RWPE2 (cell line): ENCODE data around the gene BMP7.

Experiments
- ATAC-seq: fragments of 200-7000 bp; cut with Tn5 transposase; 3 replicates; pipeline ENCODE4 v1.9.1; 2021; ENCODE audit warnings: low read depth
- DNase-seq: peaks from one replicate; pipeline ENCODE4 v3.0.0-alpha.2; 2020; ENCODE audit warnings: low spot score
- H3K27ac ChIP-seq: fragments of 450-650 bp; 2 replicates; pipeline ENCODE4 v1.5.1; 2017; ENCODE audit warnings: mild to moderate bottlenecking; ENCODE audit not compliant: poor library complexity, severe bottlenecking
- H3K27me3 ChIP-seq: fragments of 250-450 bp; sonication (Bioruptor Pico); 2 replicates; pipeline ENCODE4 v1.5.1; 2021; ENCODE audit warnings: mild to moderate bottlenecking, moderate library complexity; ENCODE audit not compliant: insufficient read depth, poor library complexity, severe bottlenecking
- H3K36me3 ChIP-seq: fragments of 250-450 bp; sonication (Bioruptor Pico); 2 replicates; pipeline ENCODE4 v1.5.1; 2020; ENCODE audit warnings: low read depth, mild to moderate bottlenecking, moderate library complexity
- H3K4me1 ChIP-seq: fragments of 250-450 bp; sonication (Bioruptor Pico); 2 replicates; pipeline ENCODE4 v1.5.1; 2021; ENCODE audit warnings: mild to moderate bottlenecking, moderate library complexity; ENCODE audit not compliant: insufficient read depth, poor library complexity, severe bottlenecking
- H3K4me3 ChIP-seq: fragments of 250-450 bp; sonication (Bioruptor Pico); 2 replicates; pipeline ENCODE4 v1.5.1; 2021; ENCODE audit warnings: mild to moderate bottlenecking, moderate library complexity; ENCODE audit not compliant: severe bottlenecking
- H3K9me3 ChIP-seq: fragments of 250-450 bp; sonication (Bioruptor Pico); 2 replicates; pipeline ENCODE4 v1.5.1; 2021; ENCODE audit warnings: mild to moderate bottlenecking, moderate library complexity; ENCODE audit not compliant: severe bottlenecking
- TF ChIP-seq, protein P1 (sequence below): fragments of 450-650 bp; IDR thresholded peaks from one replicate; pipeline ENCODE4 v1.5.1; 2017; ENCODE audit warnings: mild to moderate bottlenecking, moderate library complexity; ENCODE audit not compliant: poor library complexity, severe bottlenecking

The BMP7 gene

DNA sequence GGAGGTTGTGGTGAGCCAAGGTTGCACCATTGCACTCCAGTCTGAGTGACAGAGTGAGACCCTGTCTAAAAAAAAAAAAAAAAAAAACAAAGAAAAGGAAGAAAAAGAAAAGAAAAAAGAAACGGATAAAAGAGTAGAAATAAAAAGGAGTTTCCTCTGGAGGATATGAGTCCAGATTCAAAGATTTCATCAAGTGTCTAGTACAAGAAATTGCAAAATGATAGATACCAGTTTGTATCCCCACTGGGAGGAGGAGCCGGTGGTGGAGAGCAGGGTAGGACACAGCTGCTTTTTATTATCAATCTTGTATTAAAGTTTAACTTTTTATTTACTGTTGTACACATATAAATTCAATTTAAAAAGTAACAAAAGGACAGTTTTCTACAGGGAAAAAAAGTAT is 113.9 kb downstream of the BMP7 start:
- Histone ChIP-seq H3K4me1 (no peaks in the 10 kb centered on the region), H3K27me3 (peaks cover 47% of the 10 kb centered on the region), H3K9me3 (no peaks in the 10 kb centered on the region), H3K4me3 (no peak overlapping the region), H3K36me3 (no peaks in the 10 kb centered on the region), H3K27ac (no peak overlapping the region)
- TF ChIP-seq, protein P1, sequence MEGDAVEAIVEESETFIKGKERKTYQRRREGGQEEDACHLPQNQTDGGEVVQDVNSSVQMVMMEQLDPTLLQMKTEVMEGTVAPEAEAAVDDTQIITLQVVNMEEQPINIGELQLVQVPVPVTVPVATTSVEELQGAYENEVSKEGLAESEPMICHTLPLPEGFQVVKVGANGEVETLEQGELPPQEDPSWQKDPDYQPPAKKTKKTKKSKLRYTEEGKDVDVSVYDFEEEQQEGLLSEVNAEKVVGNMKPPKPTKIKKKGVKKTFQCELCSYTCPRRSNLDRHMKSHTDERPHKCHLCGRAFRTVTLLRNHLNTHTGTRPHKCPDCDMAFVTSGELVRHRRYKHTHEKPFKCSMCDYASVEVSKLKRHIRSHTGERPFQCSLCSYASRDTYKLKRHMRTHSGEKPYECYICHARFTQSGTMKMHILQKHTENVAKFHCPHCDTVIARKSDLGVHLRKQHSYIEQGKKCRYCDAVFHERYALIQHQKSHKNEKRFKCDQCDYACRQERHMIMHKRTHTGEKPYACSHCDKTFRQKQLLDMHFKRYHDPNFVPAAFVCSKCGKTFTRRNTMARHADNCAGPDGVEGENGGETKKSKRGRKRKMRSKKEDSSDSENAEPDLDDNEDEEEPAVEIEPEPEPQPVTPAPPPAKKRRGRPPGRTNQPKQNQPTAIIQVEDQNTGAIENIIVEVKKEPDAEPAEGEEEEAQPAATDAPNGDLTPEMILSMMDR = no peak
- DNase-seq (no peak), ATAC-seq (no peak)

DNA sequence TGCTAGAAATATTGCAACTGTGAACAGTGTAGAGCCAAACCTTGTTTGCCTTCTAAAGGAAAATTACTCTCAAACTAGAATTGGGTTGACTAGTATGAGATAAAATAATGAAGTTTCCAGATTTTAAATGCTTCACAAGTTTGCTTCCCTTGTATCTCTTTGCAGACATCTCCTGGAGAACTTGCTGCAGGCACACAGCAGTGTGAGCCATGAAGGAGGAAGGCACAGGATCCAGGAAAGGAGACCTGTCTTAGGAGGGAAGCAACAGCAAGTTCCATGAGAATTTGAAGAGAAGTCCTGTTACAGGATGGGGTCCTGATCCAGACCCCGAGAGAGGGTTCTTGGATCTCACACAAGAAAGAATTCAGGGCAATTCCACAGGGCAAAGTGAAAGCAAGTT is 115.9 kb downstream of the BMP7 start:
- TF ChIP-seq, protein P1 = no peak
- ATAC-seq (no peak), DNase-seq (no peak)
- H3K27me3 ChIP-seq = peaks cover 62% of the 10 kb centered on the region
- H3K4me3 ChIP-seq = no peak overlapping the region
- H3K4me1 ChIP-seq = no peaks in the 10 kb centered on the region
- H3K27ac ChIP-seq = no peak overlapping the region
- H3K36me3 ChIP-seq = no peaks in the 10 kb centered on the region
- no peaks in the 10 kb centered on the region for H3K9me3 ChIP-seq

DNA sequence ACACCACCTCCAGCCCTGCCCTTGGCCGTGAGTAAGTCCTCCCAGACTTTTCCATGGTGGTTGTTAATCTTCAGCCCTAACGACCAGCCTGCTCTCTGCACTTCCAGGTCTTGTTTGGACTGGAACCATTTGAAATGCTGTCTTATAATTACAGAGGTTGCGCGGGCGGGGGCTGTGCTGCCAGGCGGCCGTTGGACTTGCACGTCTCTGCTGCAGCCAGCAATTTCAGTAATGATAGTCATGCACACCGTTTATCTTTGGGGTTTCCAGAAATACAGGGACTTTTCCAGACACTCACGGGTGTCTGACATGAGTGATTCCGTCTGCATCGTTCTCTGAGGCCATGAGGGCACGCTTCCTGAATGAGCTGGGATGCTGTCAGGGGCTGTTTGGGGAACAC is 118.2 kb downstream of the BMP7 start:
- no peaks in the 10 kb centered on the region for H3K4me1 ChIP-seq
- H3K4me3 ChIP-seq = no peak overlapping the region
- peaks cover 73% of the 10 kb centered on the region for H3K27me3 ChIP-seq
- H3K27ac ChIP-seq = no peak overlapping the region
- H3K9me3 ChIP-seq = no peaks in the 10 kb centered on the region
- no peaks in the 10 kb centered on the region for H3K36me3 ChIP-seq
- TF ChIP-seq, protein P1 = no peak
- DNase-seq = no peak
- ATAC-seq = no peak

DNA sequence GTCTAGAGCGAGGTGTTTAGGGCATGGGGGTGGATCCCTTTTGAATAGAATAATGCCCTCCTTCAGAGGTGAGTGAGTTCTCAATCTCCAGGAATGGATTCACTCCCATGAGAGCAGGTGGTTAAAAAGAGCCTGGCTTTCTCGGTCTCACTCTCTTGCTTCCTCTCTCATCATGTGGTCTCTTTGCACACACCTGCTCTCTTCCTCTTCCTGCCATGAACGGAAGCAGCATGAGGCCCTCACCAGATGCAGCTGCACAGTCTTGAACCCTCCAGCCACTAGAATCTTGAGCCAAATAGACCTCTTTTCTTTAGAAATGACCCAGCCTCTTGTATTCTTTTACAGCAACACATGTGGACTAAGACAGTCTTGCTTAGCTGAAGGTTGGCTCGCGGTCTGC is 119.3 kb downstream of the BMP7 start:
- Histone ChIP-seq H3K4me1 (no peaks in the 10 kb centered on the region), H3K9me3 (no peaks in the 10 kb centered on the region), H3K4me3 (no peak overlapping the region), H3K36me3 (no peaks in the 10 kb centered on the region), H3K27me3 (peaks cover 77% of the 10 kb centered on the region), H3K27ac (no peak overlapping the region)
- ATAC-seq (no peak), DNase-seq (no peak)
- TF ChIP-seq, protein P1 = no peak

DNA sequence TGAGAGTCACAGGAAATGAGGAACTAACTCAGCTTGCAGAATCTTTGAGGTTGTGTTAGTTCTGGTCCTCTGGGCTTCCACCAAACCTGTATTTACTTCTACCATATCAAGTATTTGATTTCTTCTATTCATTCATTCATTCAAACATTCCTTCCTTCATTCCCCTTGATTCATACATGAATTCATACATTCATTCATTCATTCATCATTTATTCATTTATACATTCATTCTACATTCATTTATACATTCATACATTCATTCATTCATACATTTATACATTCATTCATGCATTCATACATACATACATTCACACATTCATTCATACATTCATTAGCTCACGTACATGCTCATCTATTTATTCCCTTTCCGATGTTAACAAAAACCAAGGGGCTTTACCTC is 120.3 kb downstream of the BMP7 start:
- H3K36me3 ChIP-seq = no peaks in the 10 kb centered on the region
- H3K4me1 ChIP-seq = no peaks in the 10 kb centered on the region
- no peak overlapping the region for H3K4me3 ChIP-seq
- H3K27ac ChIP-seq = no peak overlapping the region
- no peaks in the 10 kb centered on the region for H3K9me3 ChIP-seq
- peaks cover 88% of the 10 kb centered on the region for H3K27me3 ChIP-seq
- TF ChIP-seq, protein P1 = no peak
- DNase-seq (no peak), ATAC-seq (no peak)
